Choroid plexus epithelial cell (primary cell): ENCODE data around the gene SORBS1.

Experiments used
- DNase-seq: peaks from one replicate; pipeline ENCODE4 v3.0.0-alpha.2; 2010; ENCODE audit warnings: low read depth
- H3K4me3 ChIP-seq: 2 replicates; pipeline ENCODE4 v1.5.1; 2011; ENCODE audit warnings: low read depth, mild to moderate bottlenecking, control low read depth, low read length, moderate library complexity
- CTCF ChIP-seq: conservative IDR thresholded peaks from 2 replicates; pipeline ENCODE4 v1.5.1; 2011; ENCODE audit warnings: low read depth, mild to moderate bottlenecking, control low read depth, inconsistent platforms, low read length, moderate library complexity

SORBS1 gene

GRCh38 chr10:95300022-95300539 is 261.1 kb downstream of the SORBS1 start:
- H3K4me3 ChIP-seq, result no peak overlapping the region
- no peak for DNase-seq
- no peak for TF ChIP-seq CTCF

- no peak for TF ChIP-seq CTCF
- no peak overlapping the region for H3K4me3 ChIP-seq
- DNase-seq, result no peak
These were observed 263.8 kb downstream of the SORBS1 start for GRCh38 chr10:95297402-95297801.

GRCh38 chr10:95296764-95297163 is 264.4 kb downstream of the SORBS1 start:
- DNase-seq, result no peak
- no peak overlapping the region for H3K4me3 ChIP-seq
- no peak for TF ChIP-seq CTCF

- peak overlapping the region; percentile 56 for H3K4me3 ChIP-seq
- DNase-seq, result peak; percentile 75
- no peak for TF ChIP-seq CTCF
These were observed 266.0 kb downstream of the SORBS1 start for GRCh38 chr10:95295031-95295755.

GRCh38 chr10:95293631-95294030 is 267.5 kb downstream of the SORBS1 start:
- DNase-seq, result no peak
- no peak overlapping the region for H3K4me3 ChIP-seq
- TF ChIP-seq CTCF, result no peak

- no peak for DNase-seq
- peak overlapping the region; percentile 95 for H3K4me3 ChIP-seq
- no peak for TF ChIP-seq CTCF
These were observed 269.7 kb downstream of the SORBS1 start for GRCh38 chr10:95291365-95292039.
